HG03103 (cell line): ENCODE data around the gene S100A11.

Source experiments
- ATAC-seq: cut with Tn5 transposase; IDR thresholded peaks from one replicate; pipeline ENCODE4 v1.9.1; 2021; ENCODE audit warnings: low read depth; ENCODE audit not compliant: unreplicated experiment

S100A11 gene

GRCh38 chr1:152042030-152042429 is 5.2 kb upstream of the S100A11 start:
- no peak for ATAC-seq

DNA sequence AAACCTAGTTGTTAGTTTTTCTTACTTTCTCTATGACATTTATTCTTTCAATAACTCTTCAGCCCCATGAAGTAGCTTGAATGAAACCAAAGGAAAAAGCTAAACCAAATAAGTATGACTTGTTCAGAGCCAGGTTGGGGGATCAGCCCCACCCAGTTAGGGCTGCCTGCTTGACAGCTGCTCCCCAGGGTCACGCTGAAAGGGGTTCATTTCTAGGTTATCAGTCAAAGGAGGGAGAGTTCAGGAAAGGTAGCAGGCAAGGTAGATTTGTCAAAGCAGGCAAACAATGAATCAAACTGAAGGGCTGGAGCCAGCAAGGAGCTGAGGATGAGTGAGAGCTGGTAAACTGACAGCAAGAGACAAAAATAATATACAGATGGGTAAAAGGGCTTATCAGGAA is 3.1 kb upstream of the S100A11 start:
- no peak for ATAC-seq

DNA sequence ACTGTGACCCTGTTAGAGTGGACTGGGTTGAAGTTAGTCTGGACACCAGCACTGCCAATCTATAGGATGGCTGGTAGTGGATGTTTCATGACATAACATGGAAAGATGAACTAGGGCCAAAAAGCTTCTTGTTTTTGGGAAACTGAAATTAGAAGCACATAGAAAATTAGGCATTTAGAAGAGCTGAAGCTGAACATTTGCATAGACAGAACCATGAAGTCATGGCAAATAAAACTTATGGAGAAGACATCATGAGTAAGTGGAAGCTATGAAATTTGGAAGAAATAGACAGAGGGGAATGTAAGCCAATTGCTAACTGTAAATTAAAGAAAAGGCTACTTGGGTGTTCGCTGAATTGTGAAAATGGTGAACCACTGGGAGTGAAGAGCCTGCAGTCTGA is 2.7 kb upstream of the S100A11 start:
- no peak for ATAC-seq

GRCh38 chr1:152038871-152039270 is 2.1 kb upstream of the S100A11 start:
- no peak for ATAC-seq

GRCh38 chr1:152035539-152036266 is 1.1 kb downstream of the S100A11 start:
- ATAC-seq = no peak

DNA sequence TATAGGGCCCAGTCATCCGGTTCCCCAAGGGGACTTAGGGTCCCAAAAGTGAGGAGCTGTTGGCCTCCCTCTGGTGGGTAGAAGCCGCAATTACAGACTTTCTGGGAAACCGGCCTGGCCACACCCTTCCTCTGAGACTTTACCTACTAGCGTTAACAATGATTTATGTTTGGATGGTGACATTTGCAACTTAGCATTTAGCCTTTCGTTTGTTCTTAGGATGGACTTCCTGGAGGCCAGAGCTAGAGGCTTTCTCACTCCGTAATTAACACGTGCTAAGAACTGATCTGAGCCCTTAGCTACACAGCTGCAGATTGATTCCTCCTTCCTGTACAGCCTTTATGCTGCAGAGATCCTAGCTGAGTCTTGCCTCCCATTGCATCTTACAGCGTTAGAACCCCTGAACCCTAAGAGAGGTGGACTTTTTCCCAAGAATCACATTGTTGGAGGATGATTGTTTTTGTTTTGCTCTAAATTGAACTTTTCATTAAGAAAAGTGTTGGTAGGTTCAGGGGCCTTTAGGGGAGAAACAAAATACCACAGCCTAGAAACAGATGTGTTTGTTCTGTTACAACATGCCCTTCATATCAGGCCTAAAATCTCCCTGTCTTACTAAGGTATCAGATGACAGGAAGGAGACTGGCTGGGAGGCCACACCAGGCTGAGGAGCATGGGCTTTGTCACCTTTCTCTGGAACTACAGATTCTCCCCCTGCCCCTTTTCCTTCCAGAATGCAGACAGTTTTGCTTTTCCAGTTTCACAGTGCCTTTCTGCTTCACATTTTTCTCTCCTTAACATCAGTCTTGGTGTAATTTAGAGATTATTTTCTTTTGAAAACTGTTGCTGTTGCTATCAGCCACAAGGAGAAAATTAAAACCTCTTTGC is 1.9 kb downstream of the S100A11 start:
- ATAC-seq = no peak

GRCh38 chr1:152034324-152034653 is 2.5 kb downstream of the S100A11 start:
- no peak for ATAC-seq

DNA sequence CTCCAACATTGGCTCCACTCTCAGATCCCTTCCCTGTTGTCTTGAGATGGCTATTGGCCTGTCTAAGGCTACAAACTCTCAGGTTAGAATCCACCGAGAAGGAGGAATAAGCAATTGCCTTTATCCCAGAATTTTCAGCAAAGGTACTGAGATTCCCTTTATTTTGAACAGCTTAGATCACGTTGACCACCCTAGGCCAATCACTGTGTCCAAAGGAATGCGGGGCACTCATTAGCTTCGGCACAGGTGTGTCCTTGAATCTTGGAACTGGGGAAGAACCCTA is 6.9 kb downstream of the S100A11 start:
- no peak for ATAC-seq

DNA sequence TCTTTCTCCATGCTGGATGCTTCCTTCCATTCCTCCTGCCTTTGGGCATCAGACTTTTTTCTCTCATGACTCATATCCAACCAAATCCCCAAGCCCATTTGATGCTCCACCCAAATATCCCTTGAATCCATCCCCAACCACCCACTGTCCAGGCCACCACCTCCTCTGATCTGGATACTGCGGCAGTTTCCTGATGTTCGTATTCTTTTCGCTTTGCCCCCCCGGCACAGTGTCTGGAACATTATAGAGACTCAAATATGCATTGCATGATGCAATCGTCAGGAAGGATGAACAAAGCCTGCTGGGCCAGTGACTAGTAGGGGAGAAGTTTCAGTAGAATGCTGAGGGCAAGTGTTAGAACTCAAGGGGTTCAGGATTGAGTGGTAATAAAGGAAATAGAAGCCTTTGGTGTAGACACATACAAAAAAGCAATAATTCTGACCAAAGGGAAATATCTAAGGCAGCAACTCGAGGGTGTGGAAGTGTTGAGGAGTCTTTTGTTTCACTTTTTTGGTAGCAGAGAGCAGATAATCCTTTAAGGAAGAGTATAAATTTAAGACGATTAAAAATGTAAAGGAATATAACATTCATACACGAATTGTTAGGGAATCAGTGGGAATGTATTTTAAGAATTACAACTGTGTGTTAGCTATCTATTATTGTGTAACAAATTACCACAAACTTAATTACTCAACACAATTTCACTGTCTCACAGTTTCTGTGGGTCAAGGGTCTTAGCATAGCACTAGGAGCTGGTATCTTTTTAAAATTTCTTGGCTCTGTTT is 7.5 kb downstream of the S100A11 start:
- no peak for ATAC-seq

DNA sequence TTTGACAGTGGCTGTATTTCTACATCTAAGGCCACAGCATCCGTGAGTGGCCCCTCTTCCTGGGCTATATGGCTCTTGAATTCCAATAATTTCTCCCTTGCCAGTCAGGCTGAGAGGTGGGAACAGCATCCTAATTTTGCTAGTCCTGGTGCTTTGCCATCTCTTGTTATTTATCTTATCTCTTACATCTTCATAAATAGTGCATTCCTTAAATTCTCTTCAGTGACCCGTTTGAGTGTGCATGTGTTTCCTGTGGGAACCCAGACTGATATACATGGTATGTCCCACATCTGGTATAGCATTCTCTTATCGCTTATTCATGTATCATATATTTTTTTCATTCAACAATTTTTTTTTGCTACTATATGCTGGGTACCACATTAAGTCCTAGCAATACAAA is 9.9 kb downstream of the S100A11 start:
- no peak for ATAC-seq

GRCh38 chr1:152024223-152024622 is 12.6 kb downstream of the S100A11 start:
- no peak for ATAC-seq

- ATAC-seq = no peak
Observed at GRCh38 chr1:152023221-152023620, 13.6 kb downstream of the S100A11 start.

GRCh38 chr1:152022474-152022873 is 14.3 kb downstream of the S100A11 start:
- no peak for ATAC-seq

GRCh38 chr1:152021569-152021968 is 15.2 kb downstream of the S100A11 start:
- ATAC-seq = no peak

DNA sequence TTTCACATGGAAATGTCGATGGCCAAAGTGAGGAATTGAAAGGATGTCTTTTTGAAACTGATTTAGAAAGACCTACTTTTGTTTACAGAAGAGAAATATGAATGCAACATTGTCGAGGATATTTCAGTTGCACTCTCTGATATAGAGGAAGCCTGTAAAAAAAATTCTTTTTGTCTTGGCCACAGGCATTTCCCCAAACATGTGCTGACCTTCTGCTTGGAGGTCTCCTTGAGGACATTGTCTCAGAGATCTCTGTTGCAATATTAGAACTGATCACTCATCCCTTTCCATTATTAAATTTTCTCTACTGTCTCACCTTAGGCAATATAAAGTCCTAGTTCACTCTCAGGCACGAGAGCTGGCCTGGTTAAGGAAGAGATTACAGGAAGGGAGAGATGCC is 16.0 kb downstream of the S100A11 start:
- ATAC-seq = no peak

DNA sequence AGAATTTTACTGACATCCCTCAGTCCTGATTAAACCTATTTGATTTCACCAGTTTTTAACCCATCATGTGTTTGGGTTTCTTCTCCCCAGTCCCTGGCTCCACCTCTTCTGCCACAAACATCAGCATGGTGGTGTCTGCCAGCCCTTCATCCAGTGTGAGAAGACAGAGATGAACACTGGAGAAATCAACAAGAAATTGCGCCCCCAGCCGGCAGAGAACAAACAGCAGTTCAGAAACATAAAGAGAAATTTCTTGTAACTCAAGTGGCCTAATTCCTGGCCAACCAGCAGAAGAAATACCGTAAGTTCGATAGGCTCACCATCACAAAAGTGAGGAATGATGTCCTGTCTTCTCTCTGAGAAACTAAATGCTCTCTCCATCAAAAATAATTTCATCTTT is 18.3 kb downstream of the S100A11 start:
- ATAC-seq = no peak

DNA sequence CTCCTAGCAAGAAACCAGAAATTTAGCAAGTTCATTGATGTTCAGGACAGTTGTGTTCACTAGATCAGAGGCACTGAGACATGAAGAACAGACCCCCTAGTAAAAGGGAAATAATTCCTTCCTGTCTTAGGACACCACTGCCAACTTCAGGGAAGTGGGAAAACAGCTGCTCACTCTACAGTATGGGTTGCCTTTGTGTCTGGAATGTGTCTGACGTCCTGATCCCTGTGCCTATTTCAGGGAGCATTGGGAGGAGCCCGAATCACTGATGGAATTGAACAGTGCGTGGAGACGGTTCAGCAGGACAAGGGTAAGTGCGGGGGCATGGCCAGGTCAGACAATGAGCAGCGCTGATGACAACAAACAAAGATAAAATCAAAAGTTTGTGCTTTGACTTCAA is 21.0 kb downstream of the S100A11 start:
- no peak for ATAC-seq

DNA sequence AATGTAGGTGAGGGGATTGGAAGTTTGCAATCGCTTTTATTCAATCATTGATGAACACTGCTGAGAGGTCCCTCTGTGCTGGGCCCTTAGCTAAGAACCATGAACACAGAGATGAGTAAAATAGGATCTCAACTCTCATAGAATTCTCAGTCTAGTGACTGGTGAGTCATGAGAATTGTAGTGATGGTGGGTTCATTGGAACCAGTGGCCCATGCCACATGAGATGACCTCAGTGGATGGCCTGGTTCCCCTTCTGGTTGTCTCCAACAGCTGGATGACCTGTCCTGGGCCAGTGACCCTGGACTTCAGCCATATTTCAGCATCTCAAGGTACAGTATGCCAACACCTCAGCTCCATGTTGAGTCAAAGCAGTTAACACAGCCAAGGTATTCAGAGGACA is 21.9 kb downstream of the S100A11 start:
- no peak for ATAC-seq

GRCh38 chr1:152013664-152014237 is 23.1 kb downstream of the S100A11 start:
- ATAC-seq = no peak

- no peak for ATAC-seq
Observed at GRCh38 chr1:152009691-152010090, 27.1 kb downstream of the S100A11 start.

DNA sequence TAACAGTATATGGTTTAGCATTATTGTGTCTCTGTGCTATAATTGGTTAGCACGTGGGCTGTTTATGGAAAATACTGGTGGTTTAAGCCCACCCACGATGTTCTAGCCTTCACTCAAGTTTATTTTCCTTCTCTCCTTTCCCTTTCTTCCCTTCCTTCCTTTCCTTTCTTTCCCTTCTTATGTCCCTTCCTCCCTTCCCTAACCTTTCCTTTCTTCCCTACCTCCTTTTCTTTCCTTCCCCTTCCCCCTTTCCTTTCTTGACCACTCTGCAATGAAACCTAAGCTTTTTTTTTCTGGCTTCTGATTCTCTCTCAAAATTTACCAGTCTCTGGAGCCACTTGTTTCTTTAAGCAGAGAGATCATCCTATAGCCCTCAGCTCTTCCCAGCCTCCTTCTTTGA is 29.8 kb downstream of the S100A11 start:
- no peak for ATAC-seq
